Hematopoietic multipotent progenitor cell treated with erythropoietin and hydrocortisone succinate and interleukin-3 and kit ligand, for 4 days (in vitro differentiated cells): Measurements from ENCODE around the gene RUBCNL.

Experiments
- DNase-seq: peaks from one replicate; pipeline ENCODE4 v3.0.0-alpha.2; 2015

RUBCNL gene

GRCh38 chr13:46339035-46339666 is 47.9 kb downstream of the RUBCNL start:
- peak; percentile 78 for DNase-seq

DNA sequence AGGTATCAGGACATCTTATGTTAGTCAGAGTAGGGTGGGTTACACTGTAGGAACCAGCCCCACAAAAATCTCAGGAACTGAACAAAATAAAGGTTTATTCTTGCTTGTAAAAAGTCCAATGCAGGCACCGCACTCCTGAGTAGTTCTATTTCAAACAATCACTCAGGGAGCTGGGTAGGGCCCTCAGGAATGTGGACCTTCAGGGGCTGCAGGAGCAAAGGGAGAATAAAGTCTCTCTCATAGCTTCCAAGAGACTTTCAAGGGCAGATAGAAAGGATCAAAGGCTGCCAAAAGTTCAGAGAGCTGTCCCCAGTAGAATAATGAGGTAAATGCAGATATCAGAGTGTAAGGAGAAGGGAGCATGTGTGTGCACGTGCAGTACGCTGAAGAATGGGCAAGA is 49.4 kb downstream of the RUBCNL start:
- no peak for DNase-seq

DNA sequence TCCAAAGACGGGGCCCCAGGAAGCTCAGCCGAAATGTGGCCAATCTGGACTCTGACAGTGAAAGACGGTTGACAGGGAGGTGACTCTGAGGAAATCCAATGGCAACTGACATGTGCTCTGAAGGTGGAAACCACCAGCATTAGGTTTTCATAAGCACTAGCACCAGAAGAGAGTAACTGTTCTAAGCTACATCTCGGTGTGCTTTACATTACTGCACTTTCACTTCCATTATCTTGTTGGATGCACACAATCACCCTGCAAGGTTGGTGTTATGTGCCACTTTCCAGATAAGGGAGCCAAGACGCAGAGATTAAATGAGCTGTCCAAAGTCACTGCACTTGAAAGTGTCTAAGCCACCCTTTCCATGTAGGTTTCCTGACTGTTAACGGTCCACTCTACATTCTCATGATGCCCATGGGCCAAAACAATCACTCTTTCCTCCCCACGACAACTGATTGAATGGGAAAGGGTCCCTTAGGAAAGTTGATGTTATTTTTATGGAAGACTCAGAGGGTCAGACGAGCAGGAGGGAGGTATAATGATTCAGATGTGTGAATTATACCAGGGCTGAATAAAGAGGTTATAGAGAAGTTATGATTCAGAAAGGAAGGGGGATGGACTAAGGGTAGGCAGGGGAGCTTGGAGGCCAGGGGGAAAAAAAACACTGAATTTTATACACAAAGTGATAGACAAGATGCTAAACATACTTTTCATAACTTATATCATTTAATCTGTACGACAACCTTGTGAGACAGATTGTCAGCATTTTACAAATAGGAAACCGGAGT is 52.8 kb downstream of the RUBCNL start:
- DNase-seq, result peak; percentile 62

- DNase-seq, result no peak
Observed at GRCh38 chr13:46332772-46333171, 54.3 kb downstream of the RUBCNL start.

DNA sequence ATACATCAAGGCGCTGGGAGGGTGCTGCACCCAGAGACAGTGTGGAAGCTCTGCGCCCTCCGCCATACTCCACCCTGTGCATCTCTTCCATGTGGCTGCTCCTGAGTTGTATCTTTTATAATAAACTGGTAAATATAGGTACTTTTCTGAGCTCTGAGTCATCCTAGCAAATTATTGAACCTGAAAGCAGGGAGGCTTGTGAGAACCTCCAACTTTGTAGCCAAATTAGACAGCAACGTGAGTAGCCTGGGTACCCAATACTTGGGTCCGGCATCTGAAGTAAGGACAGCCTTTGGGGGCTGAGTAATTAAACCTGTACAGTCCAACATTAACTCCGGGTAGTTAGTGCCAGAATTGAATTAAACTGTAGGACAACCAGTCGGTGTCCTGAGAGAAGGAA is 57.4 kb downstream of the RUBCNL start:
- DNase-seq, result no peak

GRCh38 chr13:46327246-46327645 is 59.8 kb downstream of the RUBCNL start:
- DNase-seq, result no peak

DNA sequence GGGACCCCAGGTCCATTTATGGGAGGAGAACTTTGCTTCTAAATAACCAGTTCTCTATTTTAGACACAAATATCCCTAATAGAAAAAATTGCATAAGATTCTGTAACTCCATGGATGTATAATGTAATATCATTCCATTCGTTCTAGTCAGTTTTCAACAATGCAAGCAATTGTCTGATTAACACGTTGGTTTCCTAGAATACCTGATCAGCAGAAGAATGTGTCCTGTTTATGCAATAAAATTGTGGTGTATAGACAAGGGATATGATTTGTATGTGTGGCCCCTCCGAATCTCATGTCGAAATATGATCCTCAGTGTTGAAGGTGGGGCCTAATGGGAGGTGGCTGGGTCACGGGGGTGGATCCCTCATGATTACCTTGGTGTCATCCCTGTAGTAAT is 62.1 kb downstream of the RUBCNL start:
- DNase-seq, result no peak

DNA sequence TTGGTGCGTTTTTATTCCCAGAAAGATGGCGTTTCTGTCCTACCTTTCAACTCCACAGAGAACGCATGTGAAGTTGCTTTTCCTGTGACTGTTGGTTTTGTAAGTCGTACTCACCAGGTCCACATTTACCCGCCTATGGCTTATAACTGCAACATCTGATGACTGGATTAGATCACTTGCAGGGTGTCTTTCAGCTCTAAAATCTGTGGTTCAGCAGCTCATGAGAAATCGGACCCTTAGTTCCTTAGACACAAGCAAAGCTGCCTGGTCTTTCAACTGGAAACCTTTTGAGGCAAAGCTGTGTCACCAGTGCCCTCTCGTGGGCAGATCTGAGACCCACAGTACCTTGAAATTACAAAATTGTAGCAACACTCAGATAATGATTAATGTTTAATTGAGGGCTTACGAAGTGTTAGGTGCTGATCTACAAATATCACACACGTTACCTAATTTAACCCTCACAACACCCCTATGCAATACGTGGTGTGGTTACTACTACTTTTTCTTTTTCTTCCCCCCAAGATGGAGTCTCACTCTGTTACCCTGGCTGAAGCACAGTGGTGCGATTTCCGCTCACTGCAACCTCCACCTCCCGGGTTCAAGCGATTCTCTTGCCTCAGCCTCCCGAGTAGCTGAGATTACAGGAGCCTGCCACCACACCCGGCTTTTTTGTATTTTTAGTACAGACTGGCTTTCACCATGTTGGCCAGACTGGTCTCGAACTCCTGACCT is 65.4 kb downstream of the RUBCNL start:
- DNase-seq, result peak; percentile 89

DNA sequence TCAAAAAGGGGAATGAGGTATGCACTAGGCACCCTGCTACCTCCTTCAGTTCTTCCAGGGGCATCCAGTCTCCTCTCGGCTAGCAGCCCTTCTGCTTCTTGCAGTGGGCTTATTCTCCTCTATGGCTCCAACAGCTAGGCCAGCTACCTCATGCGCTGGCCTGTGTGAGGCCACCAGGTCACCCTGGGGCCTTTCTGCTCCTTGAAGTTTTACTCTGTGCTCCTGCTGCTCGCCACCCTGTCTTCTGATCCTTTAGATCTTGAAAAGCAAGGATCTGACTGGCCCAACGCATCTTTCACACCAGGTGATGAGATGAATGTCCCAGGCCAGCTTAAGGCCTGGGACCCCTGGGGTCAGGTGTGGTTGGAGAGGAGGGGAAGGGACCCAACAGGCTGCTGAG is 66.2 kb downstream of the RUBCNL start:
- no peak for DNase-seq

GRCh38 chr13:46320406-46320805 is 66.6 kb downstream of the RUBCNL start:
- no peak for DNase-seq

DNA sequence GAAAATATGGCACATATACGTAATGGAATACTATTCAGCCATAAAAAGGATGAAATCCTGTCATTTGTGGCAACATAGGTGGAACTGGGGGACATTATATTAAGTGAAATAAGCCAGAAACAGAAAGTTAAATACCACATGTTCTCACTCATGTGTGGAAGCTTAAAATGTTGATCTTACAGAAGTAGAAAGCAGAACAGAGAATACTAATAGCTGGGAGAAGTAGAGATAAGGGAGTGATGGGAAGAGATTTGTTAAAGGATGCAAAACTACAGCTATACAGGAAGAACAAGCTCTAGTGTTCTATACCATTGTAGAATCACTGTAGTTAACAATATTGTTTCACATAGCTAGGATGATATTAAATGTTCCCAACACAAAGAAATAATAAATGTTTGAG is 68.1 kb downstream of the RUBCNL start:
- no peak for DNase-seq

GRCh38 chr13:46317120-46317519 is 69.9 kb downstream of the RUBCNL start:
- peak; percentile 35 for DNase-seq

DNA sequence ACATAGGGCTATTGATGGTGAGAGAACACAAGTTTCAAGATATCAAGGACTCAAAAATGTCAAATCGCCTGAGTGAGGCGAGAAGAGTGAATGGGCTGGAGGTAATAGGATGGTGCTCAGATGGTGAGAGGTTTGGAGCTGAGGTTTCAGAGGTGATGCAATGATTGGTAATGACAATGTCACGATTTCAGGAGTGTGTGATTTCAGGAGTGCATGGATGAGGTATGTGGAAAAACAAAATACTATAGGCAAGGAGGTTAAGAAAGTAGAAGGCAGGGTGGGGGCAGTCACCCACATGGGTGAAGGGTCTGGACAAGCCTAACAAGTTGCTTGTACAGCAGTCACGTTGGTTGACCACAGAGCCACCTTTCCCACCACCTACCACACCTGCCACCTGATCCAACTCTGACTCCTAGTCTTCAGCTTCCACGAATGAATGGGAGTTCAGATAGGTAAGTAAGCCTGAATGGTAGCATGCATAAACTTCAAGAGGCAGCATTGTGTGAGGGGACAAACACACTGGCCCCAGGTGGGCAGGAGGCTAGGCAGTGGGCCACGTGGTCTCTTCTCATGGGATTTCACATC is 71.5 kb downstream of the RUBCNL start:
- DNase-seq, result no peak

DNA sequence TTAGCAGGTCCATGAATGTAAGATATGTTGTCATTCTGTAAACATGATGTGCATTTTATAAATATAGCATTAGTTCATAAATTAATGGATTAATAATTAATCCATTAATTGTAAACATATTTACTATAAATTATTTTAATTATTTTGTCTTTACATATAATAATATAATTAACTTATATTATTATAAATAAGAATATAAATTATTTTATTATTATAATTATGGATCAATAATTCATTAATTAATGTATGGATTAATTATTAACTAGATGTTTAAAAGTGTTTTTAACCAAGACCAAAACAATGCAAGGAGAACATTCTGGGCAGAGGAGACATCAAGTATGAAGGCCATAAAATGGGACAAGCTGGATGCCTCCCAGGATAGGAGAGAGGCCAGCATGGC is 72.0 kb downstream of the RUBCNL start:
- DNase-seq, result no peak

- no peak for DNase-seq
Observed at GRCh38 chr13:46314587-46314986, 72.5 kb downstream of the RUBCNL start.

DNA sequence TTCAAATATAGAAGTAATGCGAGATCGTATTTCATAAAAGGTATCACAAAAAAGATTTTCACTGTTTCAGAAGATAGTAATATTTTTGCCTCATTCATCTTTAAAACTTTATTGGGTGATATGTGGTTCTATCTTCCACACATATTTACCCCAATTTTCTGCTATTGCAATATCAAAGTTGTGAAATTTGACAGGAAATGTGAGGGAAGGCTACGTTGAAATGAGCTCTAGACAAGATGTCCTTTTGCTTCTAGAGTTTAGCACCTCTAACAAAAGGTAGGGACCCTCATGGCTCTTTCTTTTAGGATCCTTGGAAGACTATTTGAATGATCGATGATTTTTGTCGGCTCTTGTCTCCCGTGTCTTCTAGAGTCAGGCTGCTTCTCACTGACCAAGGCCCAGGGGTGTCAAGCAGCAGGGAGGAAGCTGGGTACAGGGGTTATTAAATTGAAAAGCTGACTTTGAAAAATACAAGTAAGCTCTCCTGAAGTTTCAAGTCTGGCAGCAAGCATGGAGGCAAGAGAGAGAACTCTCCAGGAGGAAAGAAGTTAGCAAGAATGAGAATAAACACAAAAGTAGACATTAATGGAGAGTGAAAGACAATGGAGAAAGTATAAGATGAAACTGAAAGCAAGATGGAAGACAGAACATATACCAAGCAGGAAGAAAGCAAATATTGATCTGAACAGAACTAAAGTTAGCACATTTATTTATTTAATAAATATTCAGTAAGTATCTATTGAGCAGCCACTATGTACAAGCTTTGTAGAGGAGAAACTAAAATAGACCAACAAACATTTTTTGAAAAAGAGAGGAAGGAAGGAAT is 73.4 kb downstream of the RUBCNL start:
- DNase-seq, result peak; percentile 41

GRCh38 chr13:46313024-46313423 is 74.0 kb downstream of the RUBCNL start:
- DNase-seq, result no peak

DNA sequence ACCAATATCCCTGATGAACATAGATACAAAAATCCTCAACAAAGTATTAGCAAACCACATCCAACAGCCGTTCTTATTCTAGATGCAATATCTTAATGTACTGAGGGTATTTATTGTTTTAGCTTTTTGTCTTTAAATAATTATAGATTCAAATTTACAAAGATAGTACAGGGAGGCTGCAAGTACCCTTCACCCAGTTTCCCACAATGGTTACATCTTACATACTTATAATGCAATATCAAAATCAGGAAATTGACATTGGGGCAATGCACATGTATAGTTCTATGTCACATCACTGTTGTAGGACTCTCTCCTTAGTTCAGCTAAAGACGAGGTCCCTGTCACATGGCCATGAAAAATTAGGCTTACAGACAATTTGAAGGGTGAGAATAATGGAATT is 75.8 kb downstream of the RUBCNL start:
- no peak for DNase-seq

DNA sequence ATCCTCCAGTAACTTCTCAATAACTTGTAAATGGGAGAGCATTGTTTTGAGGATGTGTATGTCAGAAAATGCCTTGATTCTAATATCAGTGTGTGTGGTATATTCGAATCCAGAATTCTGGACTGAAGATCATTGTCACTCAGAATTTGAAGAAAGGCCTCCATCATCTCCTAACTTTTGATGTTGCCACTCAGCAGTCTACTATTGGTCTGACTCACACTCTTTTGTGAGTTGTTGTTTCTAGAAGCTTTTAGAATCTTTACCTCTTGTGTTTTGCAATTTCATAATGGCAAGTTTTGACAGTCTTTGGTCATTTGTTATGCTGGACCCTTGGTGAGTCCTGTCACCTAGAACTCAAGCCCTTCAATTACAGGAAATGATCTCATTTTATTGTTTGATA is 77.0 kb downstream of the RUBCNL start:
- no peak for DNase-seq

GRCh38 chr13:46307554-46307953 is 79.5 kb downstream of the RUBCNL start:
- peak; percentile 20 for DNase-seq

DNA sequence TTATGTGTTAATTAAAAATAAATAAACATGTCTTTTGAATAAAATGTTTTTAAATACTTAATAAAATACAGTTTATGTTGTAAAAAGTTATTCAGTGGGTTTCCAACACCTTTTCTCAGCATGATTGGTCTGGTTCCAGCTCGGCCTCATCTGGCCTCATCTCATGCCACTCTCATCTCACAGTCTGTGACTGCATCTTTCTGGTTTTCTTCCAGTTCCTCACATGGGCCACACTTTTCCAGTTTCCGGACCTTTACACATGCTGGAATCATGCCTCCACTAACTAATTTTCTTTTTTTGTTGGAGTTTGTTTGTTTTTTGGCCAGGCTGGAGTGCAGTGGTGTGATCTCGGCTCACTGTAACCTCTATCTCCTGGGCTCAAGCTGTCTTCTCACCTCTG is 82.5 kb downstream of the RUBCNL start:
- DNase-seq, result no peak

DNA sequence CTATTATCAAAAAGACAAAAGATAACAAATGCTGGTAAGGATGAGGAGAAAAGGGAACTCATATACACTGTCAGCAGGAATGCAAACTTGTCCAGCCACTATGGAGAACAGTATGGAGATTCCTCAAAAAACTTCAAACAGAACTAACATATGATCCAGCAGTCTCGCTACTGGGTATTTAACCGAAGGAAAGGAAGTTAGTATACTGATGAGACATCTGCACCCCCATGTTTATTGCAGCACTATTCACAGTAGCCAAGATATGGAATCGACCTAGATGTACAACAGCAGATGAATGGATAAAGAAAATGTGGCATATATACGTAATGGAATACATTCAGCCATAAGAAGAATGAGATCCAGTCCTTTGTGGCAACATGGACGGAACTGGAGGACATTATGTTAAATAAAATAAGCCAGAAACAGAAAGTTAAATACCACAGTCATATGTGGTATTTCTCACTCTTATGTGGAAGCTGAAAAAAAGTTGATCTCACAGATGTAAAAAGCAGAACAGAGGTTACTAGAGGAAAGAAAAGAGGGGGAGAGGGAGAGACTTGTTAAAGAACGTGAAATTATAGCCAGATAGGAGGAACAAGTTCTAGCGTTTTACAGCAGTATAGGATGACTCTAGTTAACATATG is 83.2 kb downstream of the RUBCNL start:
- DNase-seq, result peak; percentile 65
